Sigmoid colon (tissue), 7 donors: ENCODE results near the gene MZF1. TPM values are rescaled to one million over a fixed set of nuclear protein-coding genes. Genes with fewer than 3 reads are reported as not detected.

Experiments
- DNase-seq: peaks from one replicate; pipeline ENCODE4 v3.0.0-alpha.2; 2019
- H3K27ac ChIP-seq, 4 donors: fragments of 200-600 bp; sonication (generic); one replicate each; pipeline ENCODE4 v1.5.1; 2016 to 2019; ENCODE audit warnings: mild to moderate bottlenecking in 1 of 4
- H3K27me3 ChIP-seq, 3 donors: fragments of 200-600 bp; sonication (generic); one replicate each; pipeline ENCODE4 v1.5.1; 2019; ENCODE audit warnings: mild to moderate bottlenecking in 1 of 3
- H3K36me3 ChIP-seq, 4 donors: fragments of 200-600 bp; sonication (generic); one replicate each; pipeline ENCODE4 v1.5.1; 2016 to 2019
- H3K4me1 ChIP-seq, 4 donors: fragments of 200-600 bp; sonication (generic); one replicate each; pipeline ENCODE4 v1.5.1; 2017 to 2019
- H3K4me3 ChIP-seq, 4 donors: fragments of 200-600 bp; sonication (generic); one replicate each; pipeline ENCODE4 v1.5.1; 2017 to 2019; ENCODE audit warnings: mild to moderate bottlenecking in 2 of 4, moderate library complexity in 1 of 4
- H3K9me3 ChIP-seq, 4 donors: fragments of 200-600 bp in 3 of 4; sonication (generic) in 3 of 4; one replicate each; pipeline versions ENCODE4 v1.5.1 to v1.6.1; 2013 to 2019
- CTCF ChIP-seq, 4 experiments: fragments of 450-650 bp in 3 of 4; fragments of 200-600 bp in 1 of 4; IDR thresholded peaks; one replicate each; pipeline ENCODE4 v1.5.1; 2016 to 2019; ENCODE audit warnings: antibody characterized with exemption in 4 of 4, mild to moderate bottlenecking in 3 of 4, moderate library complexity in 2 of 4
- EP300 ChIP-seq, 4 donors: sonication (generic); formaldehyde crosslinking; IDR thresholded peaks; one replicate each; pipeline ENCODE4 v1.6.1; 2017; ENCODE audit warnings: antibody characterized with exemption in 4 of 4
- POLR2A ChIP-seq, 2 donors: fragments of 450-650 bp; IDR thresholded peaks; one replicate each; pipeline ENCODE4 v1.6.1; 2016; ENCODE audit warnings: antibody characterized with exemption in 2 of 2, mild to moderate bottlenecking in 2 of 2, moderate library complexity in 2 of 2
- POLR2AphosphoS5 ChIP-seq, 4 donors: sonication (generic); formaldehyde crosslinking; IDR thresholded peaks; one replicate each; pipeline ENCODE4 v1.6.1; 2017; ENCODE audit warnings: antibody characterized with exemption in 4 of 4
- WGBS, 2 donors: extraction: QIAGEN DNeasy Blood & Tissue Kit; methylation state at CpG; one replicate each; pipeline ENCODE4 v1.1.7; 2013; 5-methylcytosine and 5-hydroxymethylcytosine counted together
- intact Hi-C: fragments of 100-400 bp; cut with DNase I; formaldehyde crosslinking; loops from one replicate; pipeline ENCODE4 v1.15.1; 2023
- polyA plus RNA-seq, 3 donors: library from polyadenylated mRNA; stranded (reverse); fragments of 200-250 nt; gene quantifications; one replicate each; pipeline ENCODE4 v1.2.3, GENCODE V29; 2013
- total RNA-seq, 4 donors: library from RNA; depleted of rRNA; stranded (reverse); fragments of >200 nt; gene quantifications; one replicate each; pipeline ENCODE4 v1.1.0, GENCODE V29; 2016
- donor health status: healthy with polysubstance abuse.
- donor health status: Bipolar disorder and iron deficiency.
- donor health status: healthy.

The MZF1 gene
- total and polyA plus RNA-seq, 7 donors, result 5.8 to 31.5 (median 14.5) TPM

DNA sequence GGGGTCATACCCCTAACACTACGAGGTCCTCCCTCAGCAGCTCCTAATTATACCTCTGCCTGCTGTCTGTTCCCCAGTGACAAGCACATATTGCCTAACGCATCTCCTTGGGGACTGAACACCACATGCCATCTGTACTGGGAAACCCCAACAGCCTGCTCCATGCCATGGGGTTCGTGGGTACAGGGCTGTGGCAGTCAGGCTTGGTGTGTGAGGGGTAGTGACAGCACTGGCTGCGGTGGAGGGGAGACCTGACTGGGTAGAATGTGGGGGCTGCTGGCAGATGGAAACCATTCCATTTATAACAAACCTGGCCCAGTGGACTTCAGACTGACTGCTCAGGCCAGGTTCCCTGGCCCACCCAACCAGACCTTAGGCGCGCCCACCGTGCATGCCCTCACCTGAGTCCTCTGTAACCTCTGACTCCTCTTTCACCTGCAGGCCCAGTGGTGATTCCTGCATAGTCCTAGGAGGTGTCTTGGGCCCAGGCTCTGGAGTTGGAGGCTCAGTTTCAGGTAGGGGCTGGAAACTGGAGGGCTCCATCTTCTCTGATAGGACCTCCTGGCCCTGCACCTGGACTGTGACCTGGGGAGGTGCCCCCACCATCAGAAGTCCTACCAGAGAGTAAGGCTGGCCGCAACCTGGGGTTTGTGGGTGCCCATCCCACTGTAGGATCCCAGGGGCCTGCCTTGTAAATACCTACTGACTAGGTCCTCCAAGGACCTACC is 3.0 kb downstream of the MZF1 start:
- Histone ChIP-seq H3K36me3 (peaks cover 0 to 44% (median 9%) of the 10 kb centered on the region in 4 donors), H3K27me3 (no peaks in the 10 kb centered on the region), H3K9me3 (no peaks in the 10 kb centered on the region), H3K27ac (no peak overlapping the region), H3K4me1 (peaks cover 0 to 23% (median 20%) of the 10 kb centered on the region in 4 donors), H3K4me3 (no peak overlapping the region)
- DNase-seq, result peak; percentile 58
- TF ChIP-seq EP300 (IDR thresholded peaks at IDR 0.05) (no peak), POLR2A (IDR thresholded peaks at IDR 0.05) (no peak), CTCF (IDR thresholded peaks at IDR 0.05) (no peak), POLR2AphosphoS5 (IDR thresholded peaks at IDR 0.05) (no peak)
- intact Hi-C loops, result no loop called here
- WGBS, 2 donors, result 89% methylated on average over 8 of the region's 8 CpGs

DNA sequence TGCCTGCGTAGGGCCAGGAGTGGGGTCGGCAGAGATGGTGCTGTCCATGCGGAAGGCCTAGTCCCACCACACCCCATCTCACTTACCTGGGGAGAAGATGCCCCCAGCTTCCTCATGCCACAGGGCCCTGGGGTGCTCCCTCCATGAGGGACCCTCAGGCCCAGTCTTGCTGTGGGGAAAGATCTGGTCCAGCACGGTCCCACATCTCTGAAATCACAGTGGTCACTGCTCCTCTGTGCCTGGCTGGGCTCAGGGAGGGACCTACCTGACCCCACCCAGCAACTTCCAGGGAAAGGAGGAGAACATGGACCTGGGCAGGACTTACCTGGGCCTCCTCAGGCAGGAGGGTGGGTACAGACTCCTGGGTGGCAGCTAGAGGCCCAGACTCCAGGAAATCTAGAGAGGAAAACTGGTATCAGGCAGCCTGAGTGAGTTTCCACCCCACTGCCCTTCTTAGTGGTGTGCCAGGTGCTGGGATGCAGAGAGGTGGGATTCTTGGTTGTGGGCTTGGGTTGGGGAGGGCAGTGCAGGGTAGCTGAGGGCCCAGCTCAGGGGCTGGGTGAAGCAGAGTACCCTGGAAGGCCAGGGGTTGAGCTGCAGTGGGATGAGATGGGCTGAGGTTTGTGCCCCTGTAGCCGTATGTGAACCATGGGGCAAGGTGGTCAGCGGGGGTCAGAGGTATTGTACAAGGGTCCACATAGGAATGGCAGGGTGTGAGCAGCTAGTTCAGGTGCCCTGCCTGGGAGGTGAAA is 3.8 kb downstream of the MZF1 start:
- H3K4me1 ChIP-seq, result peaks cover 0 to 20% (median 16%) of the 10 kb centered on the region in 4 donors
- H3K4me3 ChIP-seq, result no peak overlapping the region
- no peaks in the 10 kb centered on the region for H3K9me3 ChIP-seq
- peak; percentile 50 for DNase-seq
- no peak for TF ChIP-seq CTCF (IDR thresholded peaks at IDR 0.05)
- no peak for TF ChIP-seq POLR2AphosphoS5 (IDR thresholded peaks at IDR 0.05)
- no peak for TF ChIP-seq EP300 (IDR thresholded peaks at IDR 0.05)
- TF ChIP-seq POLR2A (IDR thresholded peaks at IDR 0.05), result no peak
- intact Hi-C loops, result no loop called here
- no peak overlapping the region for H3K27ac ChIP-seq
- H3K36me3 ChIP-seq, result peaks cover 0 to 44% (median 9%) of the 10 kb centered on the region in 4 donors
- H3K27me3 ChIP-seq, result no peaks in the 10 kb centered on the region
- WGBS, 2 donors, result 96% methylated on average over 6 of the region's 6 CpGs

DNA sequence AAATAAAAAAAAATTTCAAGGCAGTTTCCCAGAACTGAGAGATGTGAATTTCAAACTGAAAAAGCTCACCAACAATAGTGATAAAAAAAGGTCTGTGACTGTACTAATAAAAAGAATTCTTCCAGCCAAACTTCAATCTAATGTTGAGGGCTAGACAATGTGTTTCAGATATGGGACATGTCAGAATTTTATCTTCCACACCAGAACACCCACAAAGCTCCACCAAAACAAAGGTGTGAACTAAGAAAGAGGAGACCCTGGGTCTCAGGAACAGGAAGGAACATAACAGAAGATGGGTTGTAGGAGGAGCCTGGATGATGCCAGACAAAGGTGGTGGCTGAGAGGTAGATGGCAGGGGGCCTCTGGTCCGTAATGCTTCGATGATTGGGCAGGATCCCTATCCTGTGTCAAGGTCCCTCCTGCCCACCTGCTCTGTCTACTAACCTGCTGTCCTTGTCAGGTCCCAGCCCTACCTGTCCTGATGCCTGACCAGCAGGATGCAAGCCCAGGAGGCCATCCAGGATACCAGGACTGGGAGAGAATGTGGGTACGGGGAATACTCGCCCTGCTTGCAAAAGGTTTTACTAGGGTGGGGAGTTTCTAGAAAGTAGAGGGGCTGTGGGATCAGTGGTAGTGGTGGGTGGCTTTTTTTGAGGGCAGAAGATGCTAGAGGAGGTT is 4.5 kb downstream of the MZF1 start:
- WGBS, 2 donors, result 94 to 95% methylated on average over 4 of the region's 4 CpGs
- DNase-seq, result peak; percentile 48
- Histone ChIP-seq H3K4me1 (peaks cover 0 to 14% (median 10%) of the 10 kb centered on the region in 4 donors), H3K27me3 (no peaks in the 10 kb centered on the region), H3K9me3 (no peaks in the 10 kb centered on the region), H3K4me3 (no peak overlapping the region), H3K27ac (no peak overlapping the region), H3K36me3 (peaks cover 0 to 44% (median 9%) of the 10 kb centered on the region in 4 donors)
- intact Hi-C loops, result no loop called here
- TF ChIP-seq POLR2AphosphoS5 (IDR thresholded peaks at IDR 0.05) (no peak), EP300 (IDR thresholded peaks at IDR 0.05) (no peak), CTCF (IDR thresholded peaks at IDR 0.05) (no peak), POLR2A (IDR thresholded peaks at IDR 0.05) (no peak)

DNA sequence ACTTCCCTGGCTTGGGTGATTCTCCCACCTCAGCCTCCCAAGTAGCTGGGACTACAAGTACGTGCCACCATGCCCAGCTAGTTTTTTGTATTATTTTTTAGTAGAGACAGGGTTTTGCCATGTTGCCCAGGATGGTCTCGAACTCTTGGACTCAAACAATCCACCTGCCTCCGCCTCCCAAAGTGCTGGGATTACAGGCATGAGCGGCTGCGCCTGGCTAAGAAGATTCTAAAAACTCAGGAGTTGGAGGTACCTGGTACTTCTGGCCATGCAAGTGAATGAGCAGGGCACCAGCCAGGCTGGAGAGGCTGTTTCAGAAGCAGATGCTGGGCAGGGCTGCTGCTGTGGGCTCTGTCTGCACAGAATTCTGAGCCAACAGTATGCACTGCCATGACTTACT is 6.1 kb downstream of the MZF1 start:
- DNase-seq, result no peak
- Histone ChIP-seq H3K27me3 (no peaks in the 10 kb centered on the region), H3K27ac (no peak overlapping the region), H3K4me1 (peaks cover 0 to 23% (median 20%) of the 10 kb centered on the region in 4 donors), H3K4me3 (no peak overlapping the region), H3K36me3 (peaks cover 0 to 44% (median 9%) of the 10 kb centered on the region in 4 donors), H3K9me3 (no peaks in the 10 kb centered on the region)
- intact Hi-C loops, result no loop called here
- 97 to 98% methylated on average over 5 of the region's 5 CpGs for WGBS, 2 donors
- TF ChIP-seq EP300 (IDR thresholded peaks at IDR 0.05), result no peak
- no peak for TF ChIP-seq POLR2AphosphoS5 (IDR thresholded peaks at IDR 0.05)
- no peak for TF ChIP-seq CTCF (IDR thresholded peaks at IDR 0.05)
- TF ChIP-seq POLR2A (IDR thresholded peaks at IDR 0.05), result no peak
